ACHN (cell line): Measurements from ENCODE around the gene TREM2.

ENCODE experiments used
- DNase-seq: peaks from one replicate; pipeline ENCODE4 v3.0.0-alpha.2; 2015
- in situ Hi-C: cut with HindIII; loops from 2 replicates; pipeline ENCODE4 v1.10.0; 2017; ENCODE audit warnings: low sequenced_read_pairs, low pct_ligation_motif_present, low pct_unique_long_range_greater_than_20kb

TREM2 gene

DNA sequence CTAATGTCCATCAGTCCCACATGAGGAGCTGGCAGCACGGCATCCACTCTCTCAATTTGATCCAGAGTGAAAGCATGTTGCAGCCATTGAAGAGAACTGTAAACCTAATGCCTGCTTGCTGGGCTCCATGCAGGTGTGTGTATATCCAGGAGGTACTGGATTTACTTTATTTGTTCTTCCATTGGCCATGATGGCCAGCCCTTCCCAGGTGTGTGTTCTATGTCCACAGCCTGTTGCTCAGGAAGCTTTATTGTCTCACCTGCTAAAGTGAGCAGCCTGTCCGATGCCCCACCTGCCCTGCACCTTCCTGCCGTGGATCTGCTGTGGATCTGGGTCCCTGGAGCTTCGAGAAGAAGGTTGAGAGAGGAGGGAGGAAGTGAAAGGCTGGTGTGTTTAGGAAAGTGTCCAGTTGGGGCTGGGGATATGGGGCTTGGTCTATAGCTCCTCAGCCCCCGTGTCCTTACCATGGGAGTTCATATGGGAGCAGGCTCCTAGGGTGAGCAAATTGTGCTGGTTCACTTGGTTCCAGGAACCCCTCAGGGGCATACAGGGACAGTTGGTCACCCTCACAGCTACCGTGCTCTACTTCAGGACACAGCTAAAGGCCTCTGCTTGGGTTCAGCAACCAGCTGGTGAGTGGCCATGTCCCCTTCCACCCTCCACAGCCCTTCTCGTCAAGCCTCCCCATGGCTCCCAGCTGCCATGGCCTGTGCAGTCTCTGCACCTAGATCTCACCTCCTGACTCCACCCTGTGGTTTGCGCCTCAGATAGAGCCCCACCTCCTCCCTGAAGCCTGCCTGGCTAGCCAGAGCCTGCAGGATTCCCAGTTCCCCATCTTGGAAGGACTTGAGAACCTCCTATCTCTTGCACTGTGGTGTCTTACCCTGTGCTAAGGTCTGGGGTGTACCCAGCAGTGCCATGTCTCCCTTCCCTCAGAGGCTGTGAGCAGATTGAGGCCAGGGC, 25.3 kb upstream of the TREM2 start:
- in situ Hi-C loops: no loop called here
- DNase-seq: no peak

DNA sequence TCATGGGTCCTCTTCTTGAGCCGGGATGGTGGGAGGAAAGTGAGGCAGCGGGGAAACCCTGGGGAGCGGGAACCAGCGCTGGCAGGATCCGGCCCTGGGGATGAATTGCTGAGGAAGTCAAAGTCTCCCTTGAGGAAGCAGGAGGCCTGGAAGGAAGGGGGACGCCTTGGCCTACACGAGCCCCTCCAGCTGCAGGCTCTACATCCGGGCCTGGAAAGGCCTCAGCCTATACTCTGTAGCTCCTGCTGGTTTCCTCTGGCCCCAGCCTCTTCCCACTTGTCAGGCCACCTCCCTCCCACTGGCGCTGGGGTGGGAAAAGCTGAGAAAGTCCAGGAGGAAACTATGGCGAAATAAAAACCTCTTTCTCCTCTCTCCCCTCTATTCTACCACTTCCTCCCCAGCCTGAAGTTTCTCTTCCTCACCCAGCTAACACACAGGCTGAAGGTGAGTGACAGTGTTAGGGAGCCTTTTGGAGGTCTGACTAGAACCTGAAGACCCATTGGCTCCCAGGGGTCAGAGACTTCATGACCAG, 23.2 kb upstream of the TREM2 start:
- no peak for DNase-seq
- in situ Hi-C loops: no loop called here

DNA sequence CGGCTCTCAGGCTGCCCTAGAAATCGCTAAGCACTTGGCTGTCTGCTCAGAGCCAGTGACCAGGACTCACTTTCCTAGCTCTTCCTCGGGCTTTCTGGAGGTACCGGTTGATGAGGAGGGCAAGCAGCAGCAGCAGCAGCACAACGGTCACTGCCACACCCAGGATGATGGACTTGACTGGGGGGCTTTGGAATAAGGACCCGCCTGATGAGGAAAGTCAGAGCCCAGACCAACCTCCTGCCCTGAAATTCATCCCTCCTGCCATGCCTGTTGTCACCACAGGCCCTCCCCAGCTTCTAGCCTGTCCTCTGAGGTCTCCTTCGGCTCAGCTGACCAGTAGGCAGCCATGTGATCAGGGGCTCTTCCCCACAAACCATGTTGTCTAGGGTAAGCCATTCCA, 21.8 kb upstream of the TREM2 start:
- in situ Hi-C loops: no loop called here
- no peak for DNase-seq

DNA sequence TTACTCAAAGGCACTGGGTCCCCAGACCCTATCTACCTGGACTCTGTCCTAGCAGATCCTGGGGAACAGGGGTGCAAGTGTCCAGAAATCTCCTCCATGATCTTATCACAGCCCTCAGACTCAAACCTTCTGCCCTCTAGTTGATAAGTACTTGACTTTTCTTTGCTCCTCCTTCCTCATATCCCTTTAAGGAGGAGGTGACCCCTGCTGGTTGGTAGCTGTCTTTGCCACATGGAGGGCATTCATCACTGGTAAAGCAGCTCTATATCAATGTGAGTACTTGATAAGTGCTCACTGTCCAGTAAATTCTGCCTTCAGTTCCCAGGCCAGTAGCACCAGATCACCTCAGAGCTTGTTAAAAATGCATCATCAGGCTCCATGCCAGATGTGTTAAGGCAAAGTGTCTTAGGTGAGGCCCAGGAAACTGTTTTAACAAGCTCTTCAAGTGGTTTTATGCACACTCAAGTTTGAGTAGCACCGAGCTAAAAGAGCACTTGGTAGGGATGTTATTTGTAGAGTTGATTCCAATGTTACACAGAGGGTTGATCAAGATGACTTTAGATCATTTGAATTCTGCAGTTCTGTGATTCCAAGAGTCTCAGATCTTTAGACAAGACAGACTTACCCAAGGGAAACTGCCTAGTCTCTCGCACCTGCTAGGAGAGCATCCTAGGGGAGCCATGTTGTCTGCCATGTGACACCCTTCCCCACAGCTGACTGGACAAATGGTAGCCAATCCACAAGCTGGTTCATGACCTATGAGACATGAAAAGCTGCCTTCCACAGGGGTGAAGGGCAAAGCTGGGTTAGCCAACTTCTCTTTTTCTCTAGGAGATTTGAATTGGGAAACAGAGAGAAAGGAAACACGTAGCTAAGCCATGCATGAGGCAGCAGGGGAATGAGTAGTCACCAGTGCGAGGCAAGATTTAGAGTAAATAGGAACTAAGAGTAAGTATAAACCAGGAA, 19.4 kb upstream of the TREM2 start:
- DNase-seq: peak; percentile 66
- in situ Hi-C loops: no loop called here

DNA sequence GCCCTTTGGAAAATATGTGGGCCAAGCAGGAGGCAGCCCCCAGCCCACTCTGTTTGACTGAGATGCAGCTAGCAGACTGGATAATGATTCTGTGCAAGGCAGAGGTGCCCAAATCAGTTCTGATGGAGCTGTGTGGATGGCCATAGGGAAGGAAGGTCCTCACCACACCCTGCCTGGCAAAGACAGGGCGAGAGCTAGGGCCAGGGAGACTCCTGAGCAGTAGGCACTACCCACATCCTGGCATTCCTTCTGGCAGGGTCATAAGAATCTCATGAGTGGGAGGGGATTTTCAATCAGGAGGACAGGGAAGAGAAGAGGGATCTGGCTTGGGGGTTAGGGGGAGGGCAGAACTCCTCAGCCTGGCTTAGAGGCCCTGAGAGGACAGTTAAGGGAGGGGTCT, 18.6 kb upstream of the TREM2 start:
- in situ Hi-C loops: no loop called here
- DNase-seq: no peak

DNA sequence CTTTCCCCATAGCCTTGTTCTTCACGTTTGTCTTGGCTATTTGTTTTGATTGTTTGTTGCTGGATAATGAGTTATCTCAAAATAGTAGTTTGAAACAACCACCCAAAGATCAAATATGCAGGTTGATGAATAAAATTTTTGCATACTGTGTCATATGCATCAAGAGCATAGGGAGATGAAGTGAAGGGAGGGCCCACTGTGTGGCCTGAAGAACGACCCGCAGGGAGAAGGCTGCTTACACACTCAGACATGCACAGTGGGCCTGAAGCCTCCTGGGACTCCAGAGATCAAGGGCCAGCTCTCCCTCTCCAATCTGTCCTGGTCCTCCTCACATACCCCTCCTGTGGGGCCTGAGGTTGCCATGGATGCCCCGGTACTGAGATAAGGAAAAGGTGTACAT, 16.2 kb upstream of the TREM2 start:
- no peak for DNase-seq
- in situ Hi-C loops: no loop called here

DNA sequence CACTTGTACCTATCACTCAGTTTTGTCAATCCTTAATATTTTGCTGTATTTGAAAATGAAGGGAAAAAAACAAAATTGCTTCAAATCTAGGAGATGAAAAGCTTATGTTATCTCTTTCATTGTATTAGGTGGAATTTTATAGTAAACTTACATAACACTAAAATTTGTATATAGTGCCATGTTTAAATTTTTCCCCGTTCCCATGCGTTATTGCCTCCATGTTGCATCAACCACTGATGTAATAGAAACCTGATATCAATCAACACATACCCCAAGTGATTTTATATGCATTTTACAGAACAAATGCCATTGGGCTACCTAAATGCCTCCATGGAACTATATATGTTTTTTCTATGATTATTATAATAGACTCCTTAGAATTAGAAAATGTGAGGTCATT, 14.8 kb upstream of the TREM2 start:
- no peak for DNase-seq
- in situ Hi-C loops: no loop called here

DNA sequence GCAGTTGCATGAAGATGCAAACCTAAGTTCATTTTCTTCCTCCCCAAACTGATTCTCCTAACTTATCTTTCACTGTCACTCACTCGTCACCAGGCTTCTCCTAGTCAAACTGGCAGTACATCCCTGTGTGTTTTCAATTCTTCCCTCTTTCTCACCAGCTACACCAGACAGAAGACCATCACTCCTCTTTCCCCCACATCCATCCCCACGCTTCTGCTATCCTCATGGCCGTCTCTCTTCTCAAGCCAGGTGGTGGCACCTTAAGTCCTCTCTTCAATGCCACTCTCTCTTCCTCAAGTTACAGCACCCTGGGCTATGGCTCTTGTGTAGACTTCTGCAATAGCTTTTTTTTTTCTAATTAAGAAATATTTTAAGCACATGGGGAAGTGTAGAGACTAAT, 14.4 kb upstream of the TREM2 start:
- in situ Hi-C loops: no loop called here
- DNase-seq: no peak

DNA sequence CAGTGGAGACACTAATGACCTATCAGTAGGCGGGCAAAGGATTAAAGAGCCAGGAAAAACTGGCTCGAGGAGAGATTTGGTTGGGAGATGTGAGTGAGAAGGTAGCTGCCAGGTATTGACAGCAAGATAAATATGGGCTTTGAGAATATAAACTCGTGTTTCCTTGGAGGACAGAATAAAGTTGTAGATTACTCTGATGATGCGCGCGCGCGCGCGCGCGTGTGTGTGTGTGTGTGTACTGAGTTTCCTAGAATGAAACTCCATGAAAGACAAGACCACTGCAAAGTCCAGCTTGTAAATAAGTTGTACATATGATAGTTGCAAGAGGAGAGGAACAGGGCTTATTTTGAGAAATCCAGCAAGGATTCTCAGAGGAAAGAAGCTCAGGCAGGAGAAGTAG, 13.3 kb upstream of the TREM2 start:
- in situ Hi-C loops: no loop called here
- DNase-seq: no peak

DNA sequence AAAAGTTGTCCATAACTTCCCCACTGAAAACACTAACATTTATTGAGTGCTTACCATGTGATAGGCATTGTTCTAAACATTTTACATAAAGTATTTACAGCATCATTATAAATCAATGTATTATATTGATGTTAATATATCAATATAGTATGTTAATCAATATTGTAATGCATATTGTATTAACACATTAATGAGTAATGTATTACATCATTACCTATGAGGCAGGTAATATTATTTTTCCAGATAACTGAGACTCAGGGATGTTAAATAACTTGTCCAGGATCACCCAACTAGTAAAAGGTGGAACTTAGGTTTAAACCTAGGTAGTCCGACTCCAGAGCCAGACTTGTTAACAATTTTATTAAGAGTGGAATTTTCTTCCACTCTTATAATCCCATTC, 12.2 kb upstream of the TREM2 start:
- DNase-seq: no peak
- in situ Hi-C loops: no loop called here

DNA sequence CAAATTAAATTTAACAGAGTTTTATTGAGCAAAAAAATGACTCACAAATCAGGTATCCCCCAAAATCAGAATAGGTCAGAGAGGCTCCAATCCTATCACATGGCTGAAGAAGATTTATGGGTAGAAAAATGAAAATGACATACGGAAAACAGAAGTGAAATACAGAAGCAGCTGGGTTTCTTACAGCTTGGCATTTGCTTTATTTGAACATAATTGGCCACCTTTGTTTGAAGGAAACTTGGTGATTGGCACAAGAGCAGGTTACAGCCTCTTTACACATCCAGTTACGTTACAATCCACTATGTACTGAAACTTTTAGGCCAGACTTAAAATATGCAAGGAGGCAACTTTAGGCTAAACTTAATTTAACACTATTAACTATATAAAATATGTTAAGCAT, 11.7 kb upstream of the TREM2 start:
- in situ Hi-C loops: no loop called here
- no peak for DNase-seq

DNA sequence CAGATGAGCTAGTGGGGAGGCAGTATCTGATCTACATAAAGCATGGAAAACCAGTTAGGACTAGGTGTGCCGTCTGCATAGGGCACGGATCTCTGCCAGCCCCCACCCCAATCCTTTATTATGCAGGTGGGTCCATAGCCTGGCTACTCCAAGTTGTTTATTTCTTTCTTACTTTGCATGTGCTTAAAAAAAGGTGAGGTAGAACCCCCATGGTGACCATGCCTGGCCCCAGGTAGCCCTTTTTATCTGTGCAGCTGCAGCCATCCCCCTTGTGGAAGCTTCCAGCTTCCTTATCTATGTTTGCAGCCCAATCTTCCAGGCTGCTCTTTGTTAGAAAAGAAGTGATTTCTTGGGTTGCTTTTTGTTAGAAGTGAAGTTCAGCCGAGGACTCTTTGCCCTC, 9.0 kb upstream of the TREM2 start:
- in situ Hi-C loops: no loop called here

DNA sequence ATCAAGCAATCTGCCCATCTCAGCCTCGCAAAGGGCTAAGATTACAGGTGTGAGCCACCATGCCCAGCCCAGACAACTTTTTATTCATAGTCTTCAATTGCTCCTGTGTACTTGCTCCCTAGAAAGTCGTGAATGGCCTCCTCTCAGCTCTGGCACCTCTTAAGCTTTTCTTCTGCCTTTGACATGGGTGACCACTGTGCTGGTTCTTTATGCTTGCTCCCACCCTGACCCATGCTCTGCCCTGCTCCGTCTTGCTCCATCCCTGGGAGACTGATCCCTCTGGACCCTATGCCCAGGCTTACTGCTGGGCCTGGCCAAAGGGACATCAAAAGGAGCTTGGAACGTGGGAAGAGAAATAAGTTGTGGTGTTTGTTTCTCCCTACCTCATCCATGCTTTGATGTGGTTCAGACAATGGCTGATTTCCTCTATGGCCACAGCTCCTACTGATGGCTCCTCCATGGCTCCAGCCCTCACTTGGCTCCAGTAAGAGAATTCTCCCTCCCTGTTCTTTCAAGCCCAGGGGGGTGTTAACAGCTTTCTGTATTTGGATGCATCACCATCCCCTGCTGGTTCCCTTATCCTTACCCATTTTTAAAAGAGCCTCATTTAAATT, 7.7 kb upstream of the TREM2 start:
- no peak for DNase-seq
- in situ Hi-C loops: no loop called here

More for the DNA sequence above, 9.0 kb upstream of the TREM2 start:
- DNase-seq: no peak

DNA sequence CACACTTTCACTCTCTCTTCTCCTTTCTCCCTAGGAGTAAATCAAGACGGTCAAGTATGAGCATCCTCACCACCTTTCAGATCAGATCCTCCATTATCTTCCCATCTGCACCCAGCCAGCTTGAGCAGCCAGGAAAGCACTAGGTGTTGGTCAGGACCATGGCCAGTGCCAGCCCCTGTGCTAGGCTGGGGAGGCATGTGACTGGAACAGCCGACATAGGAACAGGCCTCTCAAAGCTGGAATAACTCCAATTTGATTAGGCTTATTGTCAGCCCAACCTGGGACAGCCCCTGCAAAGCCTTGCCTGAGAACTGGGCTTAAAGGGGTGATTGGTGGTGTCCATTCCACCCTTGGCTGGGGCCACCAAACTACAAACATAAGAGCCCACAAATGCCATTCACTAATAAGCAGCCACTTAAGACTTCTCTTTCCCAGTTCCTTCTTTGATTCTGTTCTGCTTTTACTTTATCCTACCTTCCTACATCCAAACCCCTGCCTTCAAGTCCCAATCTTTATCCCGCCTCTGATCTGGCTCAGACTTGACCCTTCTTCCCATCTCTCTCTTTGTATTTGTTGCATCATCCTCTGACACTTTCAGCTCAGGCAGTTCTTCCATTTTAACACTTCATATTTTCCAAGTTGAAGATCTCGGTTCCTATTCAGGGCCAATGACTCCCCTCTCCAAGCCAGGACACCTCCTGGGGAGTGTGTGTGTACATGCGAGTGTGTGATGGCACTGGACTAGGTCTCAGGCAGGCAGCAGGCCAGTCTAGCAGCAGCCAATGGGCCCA, 4.5 kb upstream of the TREM2 start:
- in situ Hi-C loops: no loop called here
- DNase-seq: peak; percentile 18

DNA sequence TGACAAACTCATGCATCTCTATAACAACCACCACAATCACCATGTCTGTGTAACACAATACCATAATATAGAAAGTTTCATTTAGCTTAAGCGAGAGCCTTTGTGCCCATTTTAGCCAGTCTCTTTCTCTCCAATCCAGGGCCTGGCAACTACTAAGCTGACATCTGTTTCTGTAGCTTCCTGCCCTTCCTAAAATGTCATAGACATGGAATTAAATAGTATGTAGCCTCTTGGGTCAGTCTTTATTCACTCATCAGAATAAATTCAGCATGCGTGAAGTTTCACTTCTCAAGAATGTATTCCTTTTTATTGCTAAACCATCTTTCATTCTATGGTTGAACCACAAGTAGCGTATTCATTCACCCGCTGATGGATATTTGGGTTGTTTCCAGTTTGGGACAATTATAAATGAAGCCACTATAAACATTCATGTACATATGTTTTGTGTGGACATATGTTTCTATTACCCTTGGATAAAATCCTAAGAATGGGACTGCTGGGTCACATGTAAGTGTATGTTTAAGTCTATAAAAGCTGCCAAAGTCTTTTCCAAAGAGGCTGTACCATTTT, 1.7 kb upstream of the TREM2 start:
- DNase-seq: no peak
- in situ Hi-C loops: no loop called here

DNA sequence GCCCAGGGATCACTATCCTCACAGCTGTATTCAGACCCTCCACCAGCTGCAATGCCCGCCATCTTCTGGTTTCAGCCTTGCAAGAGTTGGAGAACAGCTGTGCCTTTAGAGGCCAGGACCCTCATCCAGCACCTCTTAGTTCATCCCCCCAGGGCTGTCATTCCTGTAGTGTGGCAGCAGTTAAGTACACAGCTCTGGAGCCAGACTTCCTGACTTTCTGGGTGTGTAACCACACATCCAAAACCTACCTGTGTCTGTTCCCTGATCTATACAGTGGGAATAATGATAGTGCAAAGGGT, 452 bp upstream of the TREM2 start:
- in situ Hi-C loops: no loop called here

DNA sequence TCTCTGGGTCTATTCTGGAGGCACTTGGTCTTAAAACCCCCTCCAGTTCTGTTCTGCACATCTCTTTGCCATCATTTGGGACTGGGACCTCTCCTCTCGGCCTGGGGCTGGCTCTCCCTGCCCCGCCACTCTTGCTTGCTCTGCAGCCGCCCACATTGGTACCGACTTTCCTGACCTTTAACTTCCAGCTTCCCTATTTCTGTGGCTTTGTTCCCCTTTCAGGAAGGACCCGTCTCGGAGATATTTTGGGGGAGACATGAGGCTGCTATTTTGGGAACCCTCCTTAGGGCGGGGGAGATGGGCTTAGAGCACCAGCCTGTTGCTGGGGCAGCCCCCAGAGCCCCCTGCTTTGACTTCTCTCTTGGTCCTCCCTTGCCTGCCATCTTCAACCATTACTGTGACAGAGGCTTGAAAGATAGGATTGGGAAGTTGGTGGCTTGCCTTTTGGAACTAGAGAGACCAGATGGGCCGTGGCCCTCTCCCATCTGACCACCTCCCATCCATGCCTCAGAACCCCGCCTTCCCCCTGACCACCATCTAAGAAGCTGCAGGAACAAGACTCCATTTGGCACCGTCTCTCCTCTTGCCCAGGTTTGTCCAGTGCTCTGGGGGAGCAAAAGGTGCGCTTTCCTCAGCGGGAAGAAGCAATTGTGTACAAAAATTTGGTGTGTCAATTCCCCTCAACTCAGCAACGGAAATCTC, 914 bp downstream of the TREM2 start:
- in situ Hi-C loops: no loop called here
- DNase-seq: no peak

More for the DNA sequence above, 452 bp upstream of the TREM2 start:
- no peak for DNase-seq
